Measurements from ENCODE around the gene RHBDL3.

DNA sequence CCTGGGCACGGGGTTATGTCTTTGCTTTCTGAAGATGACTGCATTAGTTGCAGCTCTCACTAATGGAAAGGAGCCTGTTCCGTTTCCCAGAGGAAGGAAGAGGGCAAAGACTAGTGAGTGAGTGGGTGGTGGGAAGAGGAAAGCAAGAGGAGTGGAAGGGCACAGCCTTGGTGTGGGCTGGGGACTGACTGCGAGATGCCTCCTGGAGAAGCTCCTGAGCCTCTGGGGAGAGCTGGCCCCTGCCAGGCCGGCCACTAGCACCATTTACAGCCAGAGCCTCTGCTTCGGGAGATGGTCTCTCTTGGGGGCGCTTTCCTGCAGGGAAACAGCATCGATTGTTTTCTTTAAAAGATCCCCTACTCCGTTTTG is 825 bp upstream of the RHBDL3 start:
- TF ChIP-seq, protein P1, sequence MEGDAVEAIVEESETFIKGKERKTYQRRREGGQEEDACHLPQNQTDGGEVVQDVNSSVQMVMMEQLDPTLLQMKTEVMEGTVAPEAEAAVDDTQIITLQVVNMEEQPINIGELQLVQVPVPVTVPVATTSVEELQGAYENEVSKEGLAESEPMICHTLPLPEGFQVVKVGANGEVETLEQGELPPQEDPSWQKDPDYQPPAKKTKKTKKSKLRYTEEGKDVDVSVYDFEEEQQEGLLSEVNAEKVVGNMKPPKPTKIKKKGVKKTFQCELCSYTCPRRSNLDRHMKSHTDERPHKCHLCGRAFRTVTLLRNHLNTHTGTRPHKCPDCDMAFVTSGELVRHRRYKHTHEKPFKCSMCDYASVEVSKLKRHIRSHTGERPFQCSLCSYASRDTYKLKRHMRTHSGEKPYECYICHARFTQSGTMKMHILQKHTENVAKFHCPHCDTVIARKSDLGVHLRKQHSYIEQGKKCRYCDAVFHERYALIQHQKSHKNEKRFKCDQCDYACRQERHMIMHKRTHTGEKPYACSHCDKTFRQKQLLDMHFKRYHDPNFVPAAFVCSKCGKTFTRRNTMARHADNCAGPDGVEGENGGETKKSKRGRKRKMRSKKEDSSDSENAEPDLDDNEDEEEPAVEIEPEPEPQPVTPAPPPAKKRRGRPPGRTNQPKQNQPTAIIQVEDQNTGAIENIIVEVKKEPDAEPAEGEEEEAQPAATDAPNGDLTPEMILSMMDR (IDR thresholded peaks at IDR 0.05; ENCODE audit: extremely low read depth in 1 of 2, insufficient read depth in 1 of 2, low read depth in 1 of 2, low read length in 2 of 2): no peak
- TF ChIP-seq POLR2A (IDR thresholded peaks at IDR 0.05; ENCODE audit: low read depth, low read length): no peak
- TF ChIP-seq, protein P2, sequence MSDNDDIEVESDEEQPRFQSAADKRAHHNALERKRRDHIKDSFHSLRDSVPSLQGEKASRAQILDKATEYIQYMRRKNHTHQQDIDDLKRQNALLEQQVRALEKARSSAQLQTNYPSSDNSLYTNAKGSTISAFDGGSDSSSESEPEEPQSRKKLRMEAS (IDR thresholded peaks at IDR 0.05; ENCODE audit: insufficient read depth, insufficient read length): no peak
- no peak for TF ChIP-seq JUN (IDR thresholded peaks at IDR 0.05; ENCODE audit: borderline replicate concordance, insufficient read depth, insufficient read length, low read depth)
- no peak for TF ChIP-seq POLR2AphosphoS5 (IDR thresholded peaks at IDR 0.05; ENCODE audit: insufficient read depth, low read depth, low read length)
- no peak for TF ChIP-seq GATA2 (IDR thresholded peaks at IDR 0.05; ENCODE audit: insufficient read depth, insufficient read length, low read depth, low read length)

All from endothelial cell of umbilical vein (primary cell).